Neural progenitor cell (in vitro differentiated cells): Measurements from ENCODE around the gene SND1. TPM values are rescaled to one million over a fixed set of nuclear protein-coding genes. Genes with fewer than 3 reads are reported as not detected.

Source experiments
- DNase-seq: peaks from one replicate; pipeline ENCODE4 v3.0.0-alpha.2; 2016; ENCODE audit warnings: low spot score
- H2AFZ ChIP-seq: fragments of 200-600 bp; sonication (generic); replicated peaks from 2 replicates; pipeline ENCODE4 v1.6.1; 2016; ENCODE audit warnings: antibody characterized with exemption
- H3F3A ChIP-seq: fragments of 200-600 bp; sonication (generic); 2 replicates; pipeline ENCODE4 v1.6.1; 2016; ENCODE audit warnings: antibody characterized with exemption, low read depth
- H3K27ac ChIP-seq: fragments of 200-600 bp; sonication (generic); 2 replicates; pipeline ENCODE4 v1.5.1; 2016; ENCODE audit warnings: mild to moderate bottlenecking
- H3K27me3 ChIP-seq: fragments of 200-600 bp; sonication (generic); 2 replicates; pipeline ENCODE4 v1.6.1; 2016; ENCODE audit warnings: mild to moderate bottlenecking, moderate library complexity
- H3K36me3 ChIP-seq: fragments of 200-600 bp; sonication (generic); 2 replicates; pipeline ENCODE4 v1.5.1; 2016
- H3K4me1 ChIP-seq: fragments of 200-600 bp; sonication (generic); 2 replicates; pipeline ENCODE4 v1.6.1; 2016; ENCODE audit warnings: mixed run types
- H3K4me2 ChIP-seq: fragments of 200-600 bp; sonication (generic); 2 replicates; pipeline ENCODE4 v1.6.1; 2016
- H3K4me3 ChIP-seq: fragments of 200-600 bp; sonication (generic); 2 replicates; pipeline ENCODE4 v1.5.1; 2016
- H3K79me2 ChIP-seq: fragments of 200-600 bp; sonication (generic); 2 replicates; pipeline ENCODE4 v1.6.1; 2016; ENCODE audit warnings: low read depth
- H3K9ac ChIP-seq: fragments of 200-600 bp; sonication (generic); 2 replicates; pipeline ENCODE4 v1.6.1; 2016
- H3K9me3 ChIP-seq: fragments of 200-600 bp; sonication (generic); 2 replicates; pipeline ENCODE4 v1.5.1; 2016; ENCODE audit warnings: low read depth
- H4K20me1 ChIP-seq: fragments of 200-600 bp; sonication (generic); 2 replicates; pipeline ENCODE4 v1.6.1; 2016; ENCODE audit warnings: low read depth
- H3K27ac Mint-ChIP-seq: 3 replicates; pipeline ENCODE4 v1.8.0; 2021; ENCODE audit warnings: mixed read lengths
- H3K27me3 Mint-ChIP-seq: 2 replicates; pipeline ENCODE4 v1.8.0; 2022; ENCODE audit warnings: low read depth, mild to moderate bottlenecking, inconsistent platforms, moderate library complexity, mixed read lengths; ENCODE audit not compliant: insufficient read depth
- H3K36me3 Mint-ChIP-seq: 3 replicates; pipeline ENCODE4 v1.8.0; 2021; ENCODE audit warnings: mixed read lengths
- H3K4me1 Mint-ChIP-seq: 3 replicates; pipeline ENCODE4 v1.8.0; 2021; ENCODE audit warnings: mixed read lengths
- H3K4me3 Mint-ChIP-seq: 3 replicates; pipeline ENCODE4 v1.8.0; 2021; ENCODE audit warnings: mild to moderate bottlenecking, moderate library complexity, mixed read lengths
- H3K9me3 Mint-ChIP-seq: 3 replicates; pipeline ENCODE4 v1.8.0; 2020; ENCODE audit warnings: mixed read lengths
- EZH2 ChIP-seq: fragments of 200-600 bp; sonication (generic); IDR thresholded peaks from 2 replicates; pipeline ENCODE4 v1.6.1; 2017; ENCODE audit warnings: antibody characterized with exemption, mild to moderate bottlenecking, moderate library complexity
- EZH2phosphoT487 ChIP-seq: fragments of 200-600 bp; sonication (generic); IDR thresholded peaks from 2 replicates; pipeline ENCODE4 v1.6.1; 2017; ENCODE audit warnings: antibody characterized with exemption
- total RNA-seq: library from RNA; depleted of rRNA; stranded (reverse); fragments of >200 nt; gene quantifications from 2 replicates; pipeline ENCODE4 v1.2.3, GENCODE V29; 2015; ENCODE audit warnings: low replicate concordance
- TF ChIP-seq, protein P1 (sequence below): fragments of 200-600 bp; sonication (generic); IDR thresholded peaks from 2 replicates; pipeline ENCODE4 v1.5.1; 2017; ENCODE audit warnings: antibody characterized with exemption, mild to moderate bottlenecking

SND1 gene
- total RNA-seq, 1 donor from 2014 or later, result 154 TPM

- Mint-ChIP-seq H3K36me3 (peaks cover 30% of the 10 kb centered on the region), H3K9me3 (peaks cover 2% of the 10 kb centered on the region), H3K4me3 (no peak overlapping the region), H3K4me1 (peaks cover 38% of the 10 kb centered on the region), H3K27ac (no peak overlapping the region), H3K27me3 (peaks cover 2% of the 10 kb centered on the region)
- Histone ChIP-seq H3K36me3 (no peaks in the 10 kb centered on the region), H3K27ac (no peak overlapping the region), H3K9me3 (no peaks in the 10 kb centered on the region), H3K27me3 (no peaks in the 10 kb centered on the region), H4K20me1 (no peaks in the 10 kb centered on the region), H3K4me3 (no peak overlapping the region), H3K4me1 (peaks cover 31% of the 10 kb centered on the region), H3K9ac (no peak overlapping the region), H3F3A (peaks cover 9% of the 10 kb centered on the region), H3K4me2 (no peak overlapping the region), H3K79me2 (no peaks in the 10 kb centered on the region), H2AFZ (no peak overlapping the region)
- no peak for TF ChIP-seq EZH2
- TF ChIP-seq EZH2phosphoT487, result no peak
- TF ChIP-seq, protein P1, sequence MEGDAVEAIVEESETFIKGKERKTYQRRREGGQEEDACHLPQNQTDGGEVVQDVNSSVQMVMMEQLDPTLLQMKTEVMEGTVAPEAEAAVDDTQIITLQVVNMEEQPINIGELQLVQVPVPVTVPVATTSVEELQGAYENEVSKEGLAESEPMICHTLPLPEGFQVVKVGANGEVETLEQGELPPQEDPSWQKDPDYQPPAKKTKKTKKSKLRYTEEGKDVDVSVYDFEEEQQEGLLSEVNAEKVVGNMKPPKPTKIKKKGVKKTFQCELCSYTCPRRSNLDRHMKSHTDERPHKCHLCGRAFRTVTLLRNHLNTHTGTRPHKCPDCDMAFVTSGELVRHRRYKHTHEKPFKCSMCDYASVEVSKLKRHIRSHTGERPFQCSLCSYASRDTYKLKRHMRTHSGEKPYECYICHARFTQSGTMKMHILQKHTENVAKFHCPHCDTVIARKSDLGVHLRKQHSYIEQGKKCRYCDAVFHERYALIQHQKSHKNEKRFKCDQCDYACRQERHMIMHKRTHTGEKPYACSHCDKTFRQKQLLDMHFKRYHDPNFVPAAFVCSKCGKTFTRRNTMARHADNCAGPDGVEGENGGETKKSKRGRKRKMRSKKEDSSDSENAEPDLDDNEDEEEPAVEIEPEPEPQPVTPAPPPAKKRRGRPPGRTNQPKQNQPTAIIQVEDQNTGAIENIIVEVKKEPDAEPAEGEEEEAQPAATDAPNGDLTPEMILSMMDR, result no peak
- DNase-seq, result no peak
Observed at GRCh38 chr7:127888825-127889224, 236.8 kb downstream of the SND1 start.

DNA sequence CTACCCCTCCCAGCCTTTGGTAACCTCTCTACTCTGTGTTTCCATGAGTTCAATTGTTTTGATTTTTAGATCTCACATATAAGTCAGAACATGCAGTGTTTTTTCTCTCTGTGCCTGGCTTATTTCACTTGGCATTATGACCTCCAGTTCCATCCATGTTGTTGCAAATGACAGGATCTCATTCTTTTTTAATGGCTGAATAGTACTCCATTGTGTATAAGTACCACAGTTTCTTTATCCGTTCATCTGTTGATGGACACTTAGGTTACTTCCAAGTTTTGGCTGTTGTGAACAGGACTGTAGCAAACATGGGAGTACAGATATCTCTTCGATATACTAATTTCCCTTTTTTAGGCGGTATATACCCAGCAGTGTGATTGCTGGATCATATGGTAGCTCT, 237.7 kb downstream of the SND1 start:
- peaks cover 35% of the 10 kb centered on the region for H3K4me1 Mint-ChIP-seq
- no peak overlapping the region for H3K27ac Mint-ChIP-seq
- no peaks in the 10 kb centered on the region for H3K36me3 ChIP-seq

GRCh38 chr7:127890726-127891125, 238.7 kb downstream of the SND1 start:
- H3K27ac Mint-ChIP-seq, result no peak overlapping the region
- peaks cover 30% of the 10 kb centered on the region for H3K36me3 Mint-ChIP-seq
- no peak overlapping the region for H3K9ac ChIP-seq
- DNase-seq, result no peak
- no peak overlapping the region for H2AFZ ChIP-seq
- H3K36me3 ChIP-seq, result no peaks in the 10 kb centered on the region
- no peak overlapping the region for H3K4me3 ChIP-seq
- no peak overlapping the region for H3K4me2 ChIP-seq
- H3K27ac ChIP-seq, result no peak overlapping the region
- no peaks in the 10 kb centered on the region for H4K20me1 ChIP-seq
- H3K27me3 ChIP-seq, result no peaks in the 10 kb centered on the region
- H3K79me2 ChIP-seq, result no peaks in the 10 kb centered on the region
- no peak for TF ChIP-seq EZH2
- TF ChIP-seq EZH2phosphoT487, result no peak
- TF ChIP-seq, protein P1, result no peak
- H3F3A ChIP-seq, result peaks cover 9% of the 10 kb centered on the region
- H3K4me1 Mint-ChIP-seq, result peaks cover 30% of the 10 kb centered on the region
- H3K9me3 Mint-ChIP-seq, result peaks cover 2% of the 10 kb centered on the region
- no peaks in the 10 kb centered on the region for H3K9me3 ChIP-seq
- peaks cover 31% of the 10 kb centered on the region for H3K4me1 ChIP-seq
- H3K27me3 Mint-ChIP-seq, result peaks cover 2% of the 10 kb centered on the region
- no peak overlapping the region for H3K4me3 Mint-ChIP-seq

More for the DNA sequence above, 237.7 kb downstream of the SND1 start:
- Histone ChIP-seq H3K4me2 (no peak overlapping the region), H3F3A (peaks cover 9% of the 10 kb centered on the region), H3K4me1 (peaks cover 31% of the 10 kb centered on the region), H3K27ac (no peak overlapping the region), H3K4me3 (no peak overlapping the region), H3K9me3 (no peaks in the 10 kb centered on the region), H3K9ac (no peak overlapping the region), H3K79me2 (no peaks in the 10 kb centered on the region), H4K20me1 (no peaks in the 10 kb centered on the region), H2AFZ (no peak overlapping the region), H3K27me3 (no peaks in the 10 kb centered on the region)
- TF ChIP-seq, protein P1, result no peak
- no peak for TF ChIP-seq EZH2phosphoT487
- TF ChIP-seq EZH2, result no peak
- DNase-seq, result no peak
- no peak overlapping the region for H3K4me3 Mint-ChIP-seq
- peaks cover 2% of the 10 kb centered on the region for H3K27me3 Mint-ChIP-seq
- peaks cover 2% of the 10 kb centered on the region for H3K9me3 Mint-ChIP-seq
- peaks cover 30% of the 10 kb centered on the region for H3K36me3 Mint-ChIP-seq
